Measurements from ENCODE around the gene GLYR1.

Gene GLYR1

DNA sequence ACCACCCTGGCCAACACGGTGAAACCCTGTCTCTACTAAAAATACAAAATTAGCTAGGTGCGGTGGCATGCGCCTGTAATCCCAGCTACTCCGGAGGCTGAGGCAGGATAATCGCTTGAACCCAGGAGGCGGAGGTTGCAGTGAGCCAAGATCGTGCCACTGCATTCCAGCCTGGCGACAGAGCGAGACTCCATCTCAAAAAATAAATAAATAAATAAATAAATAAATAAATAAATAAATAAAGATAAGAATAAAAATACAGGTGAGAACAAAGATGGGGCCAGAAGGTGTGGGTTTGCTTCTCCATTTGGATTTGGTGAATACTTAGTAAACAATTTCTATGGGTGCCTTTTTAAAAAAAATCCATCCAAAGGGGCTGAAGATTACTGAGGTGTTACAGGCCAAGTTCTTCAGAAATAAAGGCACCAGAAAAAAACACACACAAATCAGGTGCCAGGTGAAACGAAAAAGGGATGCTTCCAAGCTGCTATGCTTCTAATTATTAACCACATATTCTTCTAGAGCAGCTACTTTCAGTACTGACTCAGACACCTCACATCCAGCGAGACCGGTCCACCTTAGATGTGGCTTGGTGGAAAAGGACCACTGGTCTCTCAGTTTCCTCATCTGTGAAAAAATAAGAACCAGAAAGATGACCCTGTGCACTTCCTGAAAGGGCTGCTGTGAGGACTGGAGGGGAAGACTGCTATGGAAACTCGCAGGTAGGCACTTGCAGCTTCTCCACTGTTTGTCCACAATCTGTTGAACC lies 9.2 kb downstream of the GLYR1 start:
- H2BK15ac ChIP-seq (ENCODE audit: low read depth, poor library complexity, severe bottlenecking) = no peak overlapping the region
- no peak overlapping the region for H2BK12ac ChIP-seq (ENCODE audit: low read length in 2 of 2)
- WGBS = 86% methylated on average over 5 of the region's 13 CpGs

DNA sequence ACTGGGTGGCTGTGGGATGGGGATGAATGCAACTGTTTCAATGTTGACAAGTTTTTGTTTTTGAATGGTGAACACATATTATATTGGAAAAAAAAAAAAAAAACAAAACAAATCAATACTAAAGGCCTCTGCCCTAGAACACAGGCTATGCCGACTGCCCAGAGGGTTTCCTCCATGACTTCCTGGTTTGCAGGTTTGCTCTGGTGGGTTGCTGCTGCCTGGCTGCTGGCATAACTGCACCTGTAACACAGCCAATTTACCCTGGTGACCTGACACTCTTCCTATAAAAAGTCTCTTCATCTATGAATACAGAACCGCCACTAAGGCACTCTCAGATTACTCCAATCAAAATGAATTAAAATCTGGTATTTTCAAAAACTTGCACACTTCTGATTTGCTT lies 10.4 kb downstream of the GLYR1 start:
- no peak for DNase-seq
- Histone ChIP-seq H3K23ac (ENCODE audit: low read length in 2 of 2) (no peak overlapping the region), H3K9me3 (ENCODE audit: control insufficient read depth, low read length) (no peaks in the 10 kb centered on the region), H3K18ac (ENCODE audit: low read depth in 1 of 2, low read length in 2 of 2) (no peak overlapping the region), H4K91ac (ENCODE audit: low read length) (no peak overlapping the region), H2BK5ac (ENCODE audit: low read depth, low read length, poor library complexity, severe bottlenecking) (no peak overlapping the region), H3K4me3 (ENCODE audit: insufficient read depth in 1 of 2, low read depth in 1 of 2, low read length in 2 of 2) (no peak overlapping the region), H4K8ac (ENCODE audit: low read length) (no peak overlapping the region), H3K27me3 (ENCODE audit: control insufficient read depth in 1 of 2, insufficient read depth in 1 of 2, low read length in 2 of 2) (no peaks in the 10 kb centered on the region), H2BK15ac (ENCODE audit: low read depth, poor library complexity, severe bottlenecking) (no peak overlapping the region), H2BK12ac (ENCODE audit: low read length in 2 of 2) (no peak overlapping the region), H2AK5ac (ENCODE audit: low read length, severe bottlenecking) (no peak overlapping the region), H3K79me1 (replicated peaks; ENCODE audit: low read length, poor library complexity, severe bottlenecking) (peaks cover 45% of the 10 kb centered on the region), H3K27ac (ENCODE audit: low read length, poor library complexity, severe bottlenecking) (no peak overlapping the region), H3K14ac (ENCODE audit: low read length in 2 of 2) (no peak overlapping the region), H3K4me2 (ENCODE audit: low read length, poor library complexity, severe bottlenecking) (no peak overlapping the region), H3K9ac (ENCODE audit: low read length) (no peak overlapping the region), H3K36me3 (ENCODE audit: control insufficient read depth in 1 of 2, insufficient read depth in 2 of 2, low read depth in 1 of 2, low read length in 2 of 2) (peaks cover 56 to 93% of the 10 kb centered on the region in 2 experiments), H3K4ac (ENCODE audit: low read depth in 1 of 2, low read length in 2 of 2) (no peak overlapping the region), H2AFZ (ENCODE audit: low read depth, low read length) (no peak overlapping the region), H3K4me1 (ENCODE audit: control insufficient read depth, insufficient read depth, low read depth, low read length) (peaks cover 3% of the 10 kb centered on the region), H2BK120ac (ENCODE audit: low read depth, low read length) (no peak overlapping the region)
- 97% methylated on average over 2 of the region's 2 CpGs for WGBS

More for the DNA sequence above, 9.2 kb downstream of the GLYR1 start:
- Histone ChIP-seq H4K91ac (ENCODE audit: low read length) (no peak overlapping the region), H2BK5ac (ENCODE audit: low read depth, low read length, poor library complexity, severe bottlenecking) (no peak overlapping the region), H3K27me3 (ENCODE audit: control insufficient read depth in 1 of 2, insufficient read depth in 1 of 2, low read length in 2 of 2) (no peaks in the 10 kb centered on the region), H3K79me1 (replicated peaks; ENCODE audit: low read length, poor library complexity, severe bottlenecking) (peaks cover 39% of the 10 kb centered on the region), H3K27ac (ENCODE audit: low read length, poor library complexity, severe bottlenecking) (no peak overlapping the region), H3K9me3 (ENCODE audit: control insufficient read depth, low read length) (no peaks in the 10 kb centered on the region), H3K14ac (ENCODE audit: low read length in 2 of 2) (no peak overlapping the region), H3K4me2 (ENCODE audit: low read length, poor library complexity, severe bottlenecking) (no peak overlapping the region), H4K8ac (ENCODE audit: low read length) (no peak overlapping the region), H2BK120ac (ENCODE audit: low read depth, low read length) (no peak overlapping the region), H3K36me3 (ENCODE audit: control insufficient read depth in 1 of 2, insufficient read depth in 2 of 2, low read depth in 1 of 2, low read length in 2 of 2) (peaks cover 59 to 93% of the 10 kb centered on the region in 2 experiments), H3K4me3 (ENCODE audit: insufficient read depth in 1 of 2, low read depth in 1 of 2, low read length in 2 of 2) (no peak overlapping the region), H2AK5ac (ENCODE audit: low read length, severe bottlenecking) (no peak overlapping the region), H3K9ac (ENCODE audit: low read length) (no peak overlapping the region), H3K18ac (ENCODE audit: low read depth in 1 of 2, low read length in 2 of 2) (no peak overlapping the region), H2AFZ (ENCODE audit: low read depth, low read length) (no peak overlapping the region), H3K23ac (ENCODE audit: low read length in 2 of 2) (no peak overlapping the region), H3K4ac (ENCODE audit: low read depth in 1 of 2, low read length in 2 of 2) (no peak overlapping the region), H3K4me1 (ENCODE audit: control insufficient read depth, insufficient read depth, low read depth, low read length) (peaks cover 3% of the 10 kb centered on the region)
- DNase-seq = no peak

DNA sequence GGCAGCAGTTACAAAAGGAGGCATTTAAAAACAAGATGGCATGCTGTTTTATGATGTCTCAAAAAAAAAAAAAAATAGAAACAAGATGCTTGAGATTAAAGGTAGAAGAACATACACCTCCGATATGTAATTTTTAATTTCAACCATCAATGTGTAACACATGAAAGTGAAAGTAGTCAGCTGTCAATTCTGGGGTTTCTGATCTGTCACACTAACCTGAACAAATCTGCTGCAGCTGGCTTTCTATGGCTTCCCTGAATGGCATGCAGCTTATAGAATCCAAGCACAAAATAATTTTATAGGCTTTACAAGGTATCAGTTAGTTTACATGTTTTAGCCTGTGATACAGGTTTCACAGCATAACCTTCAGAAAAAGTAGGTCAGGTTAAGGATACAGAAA lies 13.5 kb downstream of the GLYR1 start:
- H3K14ac ChIP-seq (ENCODE audit: low read length in 2 of 2) = no peak overlapping the region
- H3K4me3 ChIP-seq (ENCODE audit: insufficient read depth in 1 of 2, low read depth in 1 of 2, low read length in 2 of 2) = no peak overlapping the region
- H3K79me1 ChIP-seq (replicated peaks; ENCODE audit: low read length, poor library complexity, severe bottlenecking) = peaks cover 58% of the 10 kb centered on the region
- H3K4me2 ChIP-seq (ENCODE audit: low read length, poor library complexity, severe bottlenecking) = no peak overlapping the region
- H3K4me1 ChIP-seq (ENCODE audit: control insufficient read depth, insufficient read depth, low read depth, low read length) = peaks cover 3% of the 10 kb centered on the region
- no peak overlapping the region for H2AFZ ChIP-seq (ENCODE audit: low read depth, low read length)
- no peak overlapping the region for H4K8ac ChIP-seq (ENCODE audit: low read length)
- H3K27ac ChIP-seq (ENCODE audit: low read length, poor library complexity, severe bottlenecking) = no peak overlapping the region
- H3K9me3 ChIP-seq (ENCODE audit: control insufficient read depth, low read length) = no peaks in the 10 kb centered on the region
- no peak overlapping the region for H2BK5ac ChIP-seq (ENCODE audit: low read depth, low read length, poor library complexity, severe bottlenecking)
- H3K27me3 ChIP-seq (ENCODE audit: control insufficient read depth in 1 of 2, insufficient read depth in 1 of 2, low read length in 2 of 2) = no peaks in the 10 kb centered on the region
- no peak overlapping the region for H2BK120ac ChIP-seq (ENCODE audit: low read depth, low read length)
- no peak overlapping the region for H3K18ac ChIP-seq (ENCODE audit: low read depth in 1 of 2, low read length in 2 of 2)
- no peak overlapping the region for H3K23ac ChIP-seq (ENCODE audit: low read length in 2 of 2)
- no peak overlapping the region for H4K91ac ChIP-seq (ENCODE audit: low read length)
- H3K4ac ChIP-seq (ENCODE audit: low read depth in 1 of 2, low read length in 2 of 2) = no peak overlapping the region
- WGBS = 100% methylated on average over 1 of the region's 1 CpG
- H3K9ac ChIP-seq (ENCODE audit: low read length) = no peak overlapping the region
- H3K36me3 ChIP-seq (ENCODE audit: control insufficient read depth in 1 of 2, insufficient read depth in 2 of 2, low read depth in 1 of 2, low read length in 2 of 2) = peaks cover 68 to 92% of the 10 kb centered on the region in 2 experiments
- no peak overlapping the region for H2AK5ac ChIP-seq (ENCODE audit: low read length, severe bottlenecking)
- no peak overlapping the region for H2BK12ac ChIP-seq (ENCODE audit: low read length in 2 of 2)
- no peak overlapping the region for H2BK15ac ChIP-seq (ENCODE audit: low read depth, poor library complexity, severe bottlenecking)
- DNase-seq = no peak

DNA sequence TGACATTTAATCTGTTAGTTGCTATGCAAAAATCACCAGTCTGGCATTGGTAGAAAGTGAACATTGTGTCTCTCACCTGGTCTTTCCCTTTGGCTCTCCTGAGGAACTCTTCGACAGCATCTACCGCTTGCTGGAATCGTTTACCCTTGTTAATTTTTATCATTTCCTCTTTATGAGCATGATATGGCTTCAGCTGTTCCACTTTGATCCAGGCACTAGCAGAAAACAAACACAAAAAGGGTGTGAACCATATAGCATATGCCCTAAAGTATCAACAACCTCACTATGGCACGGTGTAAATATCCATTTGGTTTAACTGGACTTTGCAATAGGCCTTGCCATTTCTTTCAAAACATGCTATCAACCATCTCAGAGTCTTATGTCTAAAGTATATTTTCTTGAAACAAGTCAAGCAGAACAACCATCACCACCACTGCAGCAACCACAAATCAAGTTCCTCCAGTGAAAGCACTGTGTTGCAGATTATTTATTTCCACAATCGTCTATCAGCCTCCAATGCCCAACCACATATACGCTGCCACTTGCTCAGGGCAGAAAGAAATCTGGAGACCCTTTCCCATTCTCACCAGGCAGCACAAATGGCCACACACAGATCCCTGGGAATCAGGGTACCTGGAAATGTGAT lies 14.3 kb downstream of the GLYR1 start:
- Histone ChIP-seq H3K9me3 (ENCODE audit: control insufficient read depth, low read length) (no peaks in the 10 kb centered on the region), H3K14ac (ENCODE audit: low read length in 2 of 2) (no peak overlapping the region), H4K91ac (ENCODE audit: low read length) (no peak overlapping the region), H3K18ac (ENCODE audit: low read depth in 1 of 2, low read length in 2 of 2) (no peak overlapping the region), H3K9ac (ENCODE audit: low read length) (no peak overlapping the region), H3K23ac (ENCODE audit: low read length in 2 of 2) (no peak overlapping the region), H3K4me3 (ENCODE audit: insufficient read depth in 1 of 2, low read depth in 1 of 2, low read length in 2 of 2) (no peak overlapping the region), H3K36me3 (ENCODE audit: control insufficient read depth in 1 of 2, insufficient read depth in 2 of 2, low read depth in 1 of 2, low read length in 2 of 2) (peaks cover 66 to 90% of the 10 kb centered on the region in 2 experiments), H2AFZ (ENCODE audit: low read depth, low read length) (no peak overlapping the region), H2BK120ac (ENCODE audit: low read depth, low read length) (no peak overlapping the region), H2BK5ac (ENCODE audit: low read depth, low read length, poor library complexity, severe bottlenecking) (no peak overlapping the region), H3K4me1 (ENCODE audit: control insufficient read depth, insufficient read depth, low read depth, low read length) (peaks cover 3% of the 10 kb centered on the region), H3K27ac (ENCODE audit: low read length, poor library complexity, severe bottlenecking) (no peak overlapping the region), H3K27me3 (ENCODE audit: control insufficient read depth in 1 of 2, insufficient read depth in 1 of 2, low read length in 2 of 2) (no peaks in the 10 kb centered on the region), H3K79me1 (replicated peaks; ENCODE audit: low read length, poor library complexity, severe bottlenecking) (peaks cover 58% of the 10 kb centered on the region), H4K8ac (ENCODE audit: low read length) (no peak overlapping the region), H3K4ac (ENCODE audit: low read depth in 1 of 2, low read length in 2 of 2) (no peak overlapping the region), H2BK12ac (ENCODE audit: low read length in 2 of 2) (no peak overlapping the region), H3K4me2 (ENCODE audit: low read length, poor library complexity, severe bottlenecking) (no peak overlapping the region), H2BK15ac (ENCODE audit: low read depth, poor library complexity, severe bottlenecking) (no peak overlapping the region), H2AK5ac (ENCODE audit: low read length, severe bottlenecking) (no peak overlapping the region)
- no peak for DNase-seq
- WGBS = over 99% methylated on average over 5 of the region's 6 CpGs
